Kidney epithelial cell (primary cell): ENCODE measurements around the gene SKP2. TPM values are rescaled to one million over a fixed set of nuclear protein-coding genes. Genes with fewer than 3 reads are reported as not detected.

Experiments
- DNase-seq: peaks from one replicate; pipeline ENCODE4 v3.0.0-alpha.2; 2010; ENCODE audit warnings: low read depth
- H3K27me3 ChIP-seq: 2 replicates; pipeline ENCODE4 v1.6.0; 2011; ENCODE audit warnings: low read length; ENCODE audit not compliant: control insufficient read depth, insufficient read depth
- H3K36me3 ChIP-seq: 2 replicates; pipeline ENCODE4 v1.5.1; 2011; ENCODE audit warnings: low read length; ENCODE audit not compliant: control insufficient read depth, insufficient read depth
- H3K4me3 ChIP-seq: 2 replicates; pipeline ENCODE4 v1.5.1; 2011; ENCODE audit warnings: low read depth, mild to moderate bottlenecking, control low read depth, low read length
- CTCF ChIP-seq: IDR thresholded peaks from 2 replicates; pipeline ENCODE4 v1.5.1; 2011; ENCODE audit warnings: mild to moderate bottlenecking, moderate library complexity, low read length, control low read depth, inconsistent platforms; ENCODE audit not compliant: insufficient read depth, poor library complexity, severe bottlenecking
- total RNA-seq: library from RNA; depleted of rRNA; stranded (reverse); fragments of >200 nt; gene quantifications from 2 replicates; pipeline ENCODE4 v1.2.3, GENCODE V29; 2015

Gene SKP2
- total RNA-seq, 1 donor from 2014 or later = 9.9 TPM

- Histone ChIP-seq H3K27me3 (no peaks in the 10 kb centered on the region), H3K4me3 (no peak overlapping the region), H3K36me3 (no peaks in the 10 kb centered on the region)
- DNase-seq = no peak
- no peak for TF ChIP-seq CTCF
These were observed 5.5 kb upstream of the SKP2 start for GRCh38 chr5:36146390-36146789.

- no peak for DNase-seq
- no peaks in the 10 kb centered on the region for H3K36me3 ChIP-seq
- H3K4me3 ChIP-seq = no peak overlapping the region
- no peaks in the 10 kb centered on the region for H3K27me3 ChIP-seq
- no peak for TF ChIP-seq CTCF
These were observed 4.2 kb upstream of the SKP2 start for GRCh38 chr5:36147681-36148080.

GRCh38 chr5:36150676-36151433 is 1.1 kb upstream of the SKP2 start:
- TF ChIP-seq CTCF = no peak
- DNase-seq = no peak

GRCh38 chr5:36152324-36153297 is 700 bp downstream of the SKP2 start:
- TF ChIP-seq CTCF = no peak
- peak overlapping the region; percentile 89 for H3K4me3 ChIP-seq
- no peaks in the 10 kb centered on the region for H3K36me3 ChIP-seq
- no peak for DNase-seq
- H3K27me3 ChIP-seq = no peaks in the 10 kb centered on the region

More at GRCh38 chr5:36150676-36151433, 1.1 kb upstream of the SKP2 start:
- no peaks in the 10 kb centered on the region for H3K36me3 ChIP-seq
- no peaks in the 10 kb centered on the region for H3K27me3 ChIP-seq
- H3K4me3 ChIP-seq = peak overlapping the region; percentile 89

DNA sequence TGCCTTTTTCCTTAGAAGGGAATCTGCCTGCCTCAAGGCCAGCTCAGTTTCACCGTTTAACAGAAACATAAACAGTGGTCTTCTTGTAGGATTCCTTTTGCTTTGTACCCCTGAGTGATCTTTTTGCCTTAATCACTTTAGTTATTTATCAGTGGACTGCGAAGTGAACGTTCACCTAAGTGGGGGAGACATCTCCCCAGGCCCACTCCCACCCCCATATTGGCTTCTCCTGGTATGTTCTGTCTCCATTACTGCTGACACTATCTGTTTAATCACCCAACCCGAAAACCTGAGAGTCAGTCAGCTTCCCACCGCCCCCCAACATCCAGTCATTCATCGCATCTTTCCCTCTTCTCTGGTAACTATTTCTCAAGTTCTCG is 1.4 kb downstream of the SKP2 start:
- Histone ChIP-seq H3K4me3 (no peak overlapping the region), H3K36me3 (no peaks in the 10 kb centered on the region), H3K27me3 (no peaks in the 10 kb centered on the region)
- DNase-seq = no peak
- TF ChIP-seq CTCF = no peak
